Thoracic aorta (tissue), 2 donors: ENCODE data around the gene PTPA. TPM values are rescaled to one million over a fixed set of nuclear protein-coding genes. Genes with fewer than 3 reads are reported as not detected.

ENCODE experiments used
- ATAC-seq: fragments of 150-250 bp; one replicate; pipeline ENCODE4 v1.8.0; 2017; ENCODE audit warnings: low read depth; ENCODE audit not compliant: insufficient number of reproducible peaks, low FRiP score
- DNase-seq: peaks from one replicate; pipeline ENCODE4 v3.0.0-alpha.2; 2020; ENCODE audit warnings: low spot score
- H3K27ac ChIP-seq, 2 donors: fragments of 200-600 bp; sonication (generic); 1 replicate in 1 of 2; 2 replicates in 1 of 2; pipeline ENCODE4 v1.5.1; 2016; ENCODE audit warnings: mild to moderate bottlenecking in 2 of 2, moderate library complexity in 2 of 2
- H3K27me3 ChIP-seq: fragments of 200-600 bp; sonication (generic); replicated peaks from 2 replicates; pipeline ENCODE4 v1.6.0; 2016; ENCODE audit warnings: mild to moderate bottlenecking; ENCODE audit not compliant: insufficient read depth
- H3K36me3 ChIP-seq: fragments of 200-600 bp; sonication (generic); one replicate; pipeline ENCODE4 v1.5.1; 2016
- H3K4me1 ChIP-seq, 2 donors: fragments of 200-600 bp; sonication (generic); 1 replicate in 1 of 2; 2 replicates in 1 of 2; pipeline versions ENCODE4 v1.5.1 to v1.6.0; 2016; ENCODE audit warnings: low read depth in 2 of 2, mild to moderate bottlenecking in 1 of 2; ENCODE audit not compliant: control insufficient read depth in 1 of 2
- H3K4me3 ChIP-seq: fragments of 200-600 bp; sonication (generic); 2 replicates; pipeline ENCODE4 v1.5.1; 2016; ENCODE audit warnings: mild to moderate bottlenecking
- H3K9me3 ChIP-seq: fragments of 200-600 bp; sonication (generic); 2 replicates; pipeline ENCODE4 v1.5.1; 2016
- total RNA-seq, 2 donors: library from RNA; depleted of rRNA; stranded (reverse); fragments of >200 nt; gene quantifications; one replicate each; pipeline versions ENCODE4 v1.1.0 to v1.2.3, GENCODE V29; 2016
- TF ChIP-seq, protein P1 (sequence below): fragments of 200-600 bp; sonication (generic); IDR thresholded peaks from one replicate; pipeline ENCODE4 v1.5.1; 2019; ENCODE audit warnings: antibody characterized with exemption

The PTPA gene
- total RNA-seq, 2 donors from 2014 or later: 72.2 to 93.3 TPM

DNA sequence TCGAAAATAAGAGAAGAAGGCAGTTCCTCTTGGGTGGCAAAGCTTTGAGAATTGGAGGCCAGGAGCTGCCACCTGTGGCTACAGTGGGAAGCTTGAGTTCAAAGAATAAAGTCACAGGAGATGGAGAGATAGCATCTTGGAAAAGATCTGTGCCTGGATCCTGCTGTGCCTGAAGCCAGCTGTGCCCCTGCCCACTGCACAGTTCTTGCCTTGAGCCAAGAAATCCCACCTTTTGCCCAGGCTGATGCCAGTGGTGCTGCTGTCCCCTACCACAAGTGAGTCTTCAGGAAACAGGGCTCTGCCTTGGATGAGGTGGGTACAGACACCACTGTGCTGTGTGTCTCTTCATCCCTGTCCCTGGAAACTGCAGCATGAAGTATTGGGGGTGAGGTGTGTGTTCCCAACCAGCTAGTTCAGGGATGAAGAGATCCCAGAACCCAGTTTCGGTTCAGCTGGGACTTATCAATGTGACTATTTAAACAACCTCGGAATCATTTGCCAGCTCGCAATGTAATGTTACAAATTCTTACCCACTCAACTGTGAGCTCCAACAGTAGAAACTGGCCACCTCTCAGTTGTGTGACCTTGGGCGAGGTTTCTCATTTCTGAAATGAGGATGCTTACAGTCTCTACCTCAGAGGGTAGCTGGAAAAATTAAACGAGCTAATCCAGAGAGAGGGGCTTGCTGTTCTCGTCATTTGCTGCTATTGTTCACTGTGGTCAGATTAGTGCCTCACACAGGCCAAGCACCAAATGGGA lies 61.0 kb downstream of the PTPA start:
- H3K4me1 ChIP-seq: peaks cover 21 to 42% of the 10 kb centered on the region in 2 donors
- H3K36me3 ChIP-seq: no peaks in the 10 kb centered on the region
- no peak overlapping the region for H3K4me3 ChIP-seq
- no peak for ATAC-seq
- TF ChIP-seq, protein P1, sequence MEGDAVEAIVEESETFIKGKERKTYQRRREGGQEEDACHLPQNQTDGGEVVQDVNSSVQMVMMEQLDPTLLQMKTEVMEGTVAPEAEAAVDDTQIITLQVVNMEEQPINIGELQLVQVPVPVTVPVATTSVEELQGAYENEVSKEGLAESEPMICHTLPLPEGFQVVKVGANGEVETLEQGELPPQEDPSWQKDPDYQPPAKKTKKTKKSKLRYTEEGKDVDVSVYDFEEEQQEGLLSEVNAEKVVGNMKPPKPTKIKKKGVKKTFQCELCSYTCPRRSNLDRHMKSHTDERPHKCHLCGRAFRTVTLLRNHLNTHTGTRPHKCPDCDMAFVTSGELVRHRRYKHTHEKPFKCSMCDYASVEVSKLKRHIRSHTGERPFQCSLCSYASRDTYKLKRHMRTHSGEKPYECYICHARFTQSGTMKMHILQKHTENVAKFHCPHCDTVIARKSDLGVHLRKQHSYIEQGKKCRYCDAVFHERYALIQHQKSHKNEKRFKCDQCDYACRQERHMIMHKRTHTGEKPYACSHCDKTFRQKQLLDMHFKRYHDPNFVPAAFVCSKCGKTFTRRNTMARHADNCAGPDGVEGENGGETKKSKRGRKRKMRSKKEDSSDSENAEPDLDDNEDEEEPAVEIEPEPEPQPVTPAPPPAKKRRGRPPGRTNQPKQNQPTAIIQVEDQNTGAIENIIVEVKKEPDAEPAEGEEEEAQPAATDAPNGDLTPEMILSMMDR: no peak
- peak overlapping the region; percentile 96 to 99 for H3K27ac ChIP-seq
- DNase-seq: no peak
- no peaks in the 10 kb centered on the region for H3K9me3 ChIP-seq
- H3K27me3 ChIP-seq: no peaks in the 10 kb centered on the region

DNA sequence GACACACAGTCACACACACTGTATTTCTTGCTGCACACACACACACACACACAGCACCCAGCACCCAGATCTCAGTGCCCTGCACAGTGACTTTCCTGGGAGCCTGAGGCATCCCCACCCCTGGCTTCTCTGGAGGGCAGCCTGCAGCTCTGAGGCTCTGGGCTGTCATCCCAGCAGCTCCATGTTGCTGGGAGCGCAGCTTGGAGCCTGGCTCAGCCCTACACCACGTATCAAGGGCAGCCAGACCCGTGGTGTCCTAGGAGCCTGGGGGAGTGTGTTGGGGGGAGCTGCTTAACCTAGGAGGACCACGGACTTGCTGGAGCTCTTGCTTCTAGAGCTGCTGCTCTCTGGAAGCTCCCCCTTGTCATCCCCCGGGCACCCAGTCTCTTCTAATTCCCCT lies 61.6 kb downstream of the PTPA start:
- Histone ChIP-seq H3K9me3 (no peaks in the 10 kb centered on the region), H3K27ac (peak overlapping the region; percentile 96 to 99), H3K36me3 (no peaks in the 10 kb centered on the region), H3K4me3 (no peak overlapping the region), H3K27me3 (no peaks in the 10 kb centered on the region), H3K4me1 (peaks cover 15 to 36% of the 10 kb centered on the region in 2 donors)
- no peak for ATAC-seq
- no peak for DNase-seq
- TF ChIP-seq, protein P1: no peak

DNA sequence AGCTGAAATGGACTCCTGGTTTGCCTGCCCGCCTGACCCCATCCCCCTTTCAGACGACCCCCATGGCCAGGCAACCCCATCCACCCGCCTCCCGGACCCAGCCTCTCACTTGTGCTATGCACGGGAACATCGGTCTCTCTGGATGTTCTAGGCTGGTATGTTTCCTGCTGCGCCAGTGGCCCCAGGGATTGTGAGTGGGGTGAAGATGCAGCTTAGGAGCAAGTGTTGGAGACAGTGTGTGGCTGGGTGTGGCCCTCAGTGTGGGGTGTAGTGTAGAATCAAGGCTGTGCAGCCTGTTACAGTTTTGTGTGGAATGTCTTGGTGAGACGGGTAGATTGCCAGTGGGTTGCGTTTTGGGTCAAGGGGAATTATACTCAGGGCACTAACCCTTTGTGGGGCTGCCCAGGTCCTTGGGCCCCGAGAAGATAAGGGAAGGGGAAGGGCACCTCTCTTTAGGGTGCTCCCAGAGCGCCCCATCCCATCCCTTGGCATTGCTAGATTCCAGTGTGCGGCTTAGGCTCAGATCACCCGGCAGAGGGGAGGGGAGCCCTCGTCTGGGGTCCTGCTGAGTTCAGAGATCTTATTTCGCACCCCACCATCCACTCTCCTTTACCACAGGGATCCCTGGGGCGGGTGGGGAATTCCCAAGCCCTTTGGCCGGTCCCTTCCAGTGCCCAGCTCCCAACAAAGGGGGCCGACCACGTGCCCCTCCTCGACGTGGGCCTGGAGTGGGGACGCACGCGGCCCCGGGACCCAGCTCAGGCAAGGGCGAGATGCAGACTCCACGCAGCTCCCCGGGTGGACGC lies 62.3 kb downstream of the PTPA start:
- H3K36me3 ChIP-seq: no peaks in the 10 kb centered on the region
- H3K4me1 ChIP-seq: peaks cover 10 to 32% of the 10 kb centered on the region in 2 donors
- no peak for DNase-seq
- TF ChIP-seq, protein P1: no peak
- H3K4me3 ChIP-seq: peak overlapping the region; percentile 98
- H3K27ac ChIP-seq: peak overlapping the region; percentile 96 to 99
- H3K9me3 ChIP-seq: no peaks in the 10 kb centered on the region
- no peak for ATAC-seq
- H3K27me3 ChIP-seq: no peaks in the 10 kb centered on the region

- DNase-seq (peak; percentile 78), ATAC-seq (peak; percentile 29)
- Histone ChIP-seq H3K36me3 (no peaks in the 10 kb centered on the region), H3K27ac (peak overlapping the region; percentile 96 to 99), H3K4me1 (peaks cover 10 to 34% of the 10 kb centered on the region in 2 donors), H3K9me3 (no peaks in the 10 kb centered on the region), H3K4me3 (peak overlapping the region; percentile 98), H3K27me3 (no peaks in the 10 kb centered on the region)
- TF ChIP-seq, protein P1: peak; percentile 97
These were observed 63.0 kb downstream of the PTPA start for GRCh38 chr9:129174102-129174723.
